ENCODE measurements around the gene ZC3H12D.

The ZC3H12D gene

DNA sequence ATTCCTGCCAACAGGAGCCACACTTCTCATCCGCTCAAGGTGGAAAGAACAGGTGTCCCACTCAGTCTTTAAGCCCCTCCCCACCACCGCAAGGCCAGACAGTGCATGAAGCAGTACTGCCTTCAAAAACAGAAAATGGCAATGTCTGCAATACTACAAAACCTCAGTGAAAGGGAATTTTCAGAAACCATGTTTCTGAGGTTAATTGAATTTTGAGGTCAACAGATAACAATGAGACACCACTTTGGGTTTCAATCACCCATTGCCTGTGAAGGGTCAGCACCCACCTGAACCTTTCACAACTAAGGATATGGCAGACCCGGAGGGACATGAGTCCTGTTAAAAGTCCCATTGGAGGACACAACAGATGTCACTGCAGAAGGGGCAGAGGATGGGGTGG is 13.0 kb downstream of the ZC3H12D start:
- H3K9ac ChIP-seq (ENCODE audit: low read length), result peak overlapping the region; percentile 50; the same call in 1 of the 2 replicates
- H3K27ac ChIP-seq (ENCODE audit: low read depth, low read length, poor library complexity, severe bottlenecking), result peak overlapping the region; percentile 99
- no peaks in the 10 kb centered on the region for H3K9me3 ChIP-seq (ENCODE audit: low read length)
- H3K9me2 ChIP-seq (ENCODE audit: low read depth, low read length), result no peaks in the 10 kb centered on the region
- no peaks in the 10 kb centered on the region for H4K20me1 ChIP-seq (ENCODE audit: insufficient read depth, low read length)
- peaks cover 29% of the 10 kb centered on the region for H3K36me3 ChIP-seq (ENCODE audit: insufficient read depth, low read length)
- no peaks in the 10 kb centered on the region for H3K27me3 ChIP-seq (ENCODE audit: insufficient read depth, low read length)
- H3K79me2 ChIP-seq (ENCODE audit: insufficient read depth, low read length), result no peaks in the 10 kb centered on the region
- H3K4me3 ChIP-seq (ENCODE audit: low read depth, low read length, poor library complexity, severe bottlenecking), result no peak overlapping the region
- no peak for TF ChIP-seq EZH2 (IDR thresholded peaks at IDR 0.05; ENCODE audit: borderline replicate concordance, low read length)
- TF ChIP-seq, protein P1, sequence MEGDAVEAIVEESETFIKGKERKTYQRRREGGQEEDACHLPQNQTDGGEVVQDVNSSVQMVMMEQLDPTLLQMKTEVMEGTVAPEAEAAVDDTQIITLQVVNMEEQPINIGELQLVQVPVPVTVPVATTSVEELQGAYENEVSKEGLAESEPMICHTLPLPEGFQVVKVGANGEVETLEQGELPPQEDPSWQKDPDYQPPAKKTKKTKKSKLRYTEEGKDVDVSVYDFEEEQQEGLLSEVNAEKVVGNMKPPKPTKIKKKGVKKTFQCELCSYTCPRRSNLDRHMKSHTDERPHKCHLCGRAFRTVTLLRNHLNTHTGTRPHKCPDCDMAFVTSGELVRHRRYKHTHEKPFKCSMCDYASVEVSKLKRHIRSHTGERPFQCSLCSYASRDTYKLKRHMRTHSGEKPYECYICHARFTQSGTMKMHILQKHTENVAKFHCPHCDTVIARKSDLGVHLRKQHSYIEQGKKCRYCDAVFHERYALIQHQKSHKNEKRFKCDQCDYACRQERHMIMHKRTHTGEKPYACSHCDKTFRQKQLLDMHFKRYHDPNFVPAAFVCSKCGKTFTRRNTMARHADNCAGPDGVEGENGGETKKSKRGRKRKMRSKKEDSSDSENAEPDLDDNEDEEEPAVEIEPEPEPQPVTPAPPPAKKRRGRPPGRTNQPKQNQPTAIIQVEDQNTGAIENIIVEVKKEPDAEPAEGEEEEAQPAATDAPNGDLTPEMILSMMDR (IDR thresholded peaks at IDR 0.05; ENCODE audit: low read length), result no peak
- H3K4me1 ChIP-seq (ENCODE audit: insufficient read depth, low read length, severe bottlenecking), result peaks cover 100% of the 10 kb centered on the region
- H3F3A ChIP-seq (ENCODE audit: insufficient read depth, low read length), result no peaks in the 10 kb centered on the region
- H2AFZ ChIP-seq (ENCODE audit: low read length), result no peak overlapping the region
- H3K4me2 ChIP-seq (ENCODE audit: low read length), result peak overlapping the region; percentile 71; the same call in 1 of the 2 replicates

DNA sequence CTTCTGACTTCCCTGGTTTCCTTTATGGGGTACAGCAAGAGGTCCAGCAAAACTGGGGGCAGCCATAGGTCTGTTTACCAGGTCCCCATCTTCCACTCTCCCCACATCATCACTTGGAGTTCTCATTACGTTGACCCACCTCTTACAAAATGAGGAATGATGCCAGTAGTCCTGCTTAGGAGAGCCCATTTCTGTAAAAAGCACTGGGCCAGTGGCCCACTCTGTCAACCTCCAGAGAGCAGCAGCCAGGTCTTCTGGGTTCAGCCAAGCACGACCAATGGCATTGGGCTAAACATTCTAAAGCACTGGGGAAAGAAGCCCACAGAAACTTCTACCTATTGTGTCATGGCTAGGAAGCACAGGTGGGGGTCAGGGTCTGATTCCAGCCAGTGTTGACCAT is 13.9 kb downstream of the ZC3H12D start:
- TF ChIP-seq, protein P1 (IDR thresholded peaks at IDR 0.05; ENCODE audit: low read length), result no peak
- TF ChIP-seq EZH2 (IDR thresholded peaks at IDR 0.05; ENCODE audit: borderline replicate concordance, low read length), result no peak
- Histone ChIP-seq H3K4me1 (ENCODE audit: insufficient read depth, low read length, severe bottlenecking) (peaks cover 100% of the 10 kb centered on the region), H4K20me1 (ENCODE audit: insufficient read depth, low read length) (no peaks in the 10 kb centered on the region), H2AFZ (ENCODE audit: low read length) (no peak overlapping the region), H3K27me3 (ENCODE audit: insufficient read depth, low read length) (no peaks in the 10 kb centered on the region), H3K9me2 (ENCODE audit: low read depth, low read length) (no peaks in the 10 kb centered on the region), H3K9me3 (ENCODE audit: low read length) (no peaks in the 10 kb centered on the region), H3K4me2 (ENCODE audit: low read length) (peak overlapping the region; percentile 3; the same call in 1 of the 2 replicates), H3K9ac (ENCODE audit: low read length) (peak overlapping the region; percentile 50; the same call in 1 of the 2 replicates), H3K4me3 (ENCODE audit: low read depth, low read length, poor library complexity, severe bottlenecking) (no peak overlapping the region), H3F3A (ENCODE audit: insufficient read depth, low read length) (no peaks in the 10 kb centered on the region), H3K27ac (ENCODE audit: low read depth, low read length, poor library complexity, severe bottlenecking) (peak overlapping the region; percentile 99), H3K79me2 (ENCODE audit: insufficient read depth, low read length) (no peaks in the 10 kb centered on the region), H3K36me3 (ENCODE audit: insufficient read depth, low read length) (peaks cover 27% of the 10 kb centered on the region; the same call in 1 of the 2 replicates)

DNA sequence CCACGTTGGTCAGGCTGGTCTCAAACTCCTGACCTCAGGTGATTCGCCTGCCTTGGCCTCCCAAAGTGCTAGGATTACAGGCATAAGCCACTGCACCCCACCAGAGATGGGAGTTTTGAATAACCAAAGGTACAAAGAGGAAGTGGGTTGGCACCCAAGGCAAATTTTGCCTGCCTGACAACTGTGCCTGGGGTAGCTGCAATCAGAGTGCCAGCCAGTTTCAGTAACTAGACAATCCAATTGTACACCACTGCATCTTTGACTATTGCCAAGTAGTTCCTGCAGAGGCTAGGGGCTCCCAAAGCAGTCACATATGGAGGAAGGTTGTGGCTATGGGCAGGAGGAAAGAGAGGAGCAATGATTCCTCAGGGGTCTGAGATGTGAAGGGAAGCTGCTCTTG is 16.6 kb downstream of the ZC3H12D start:
- H3K36me3 ChIP-seq (ENCODE audit: insufficient read depth, low read length), result peaks cover 34% of the 10 kb centered on the region; the same call in 1 of the 2 replicates
- H3K27me3 ChIP-seq (ENCODE audit: insufficient read depth, low read length), result no peaks in the 10 kb centered on the region
- peak overlapping the region; percentile 63 for H3K4me2 ChIP-seq (ENCODE audit: low read length)
- no peaks in the 10 kb centered on the region for H3F3A ChIP-seq (ENCODE audit: insufficient read depth, low read length)
- TF ChIP-seq, protein P1 (IDR thresholded peaks at IDR 0.05; ENCODE audit: low read length), result no peak
- no peak for TF ChIP-seq EZH2 (IDR thresholded peaks at IDR 0.05; ENCODE audit: borderline replicate concordance, low read length)
- peak overlapping the region; percentile 40 for H3K4me3 ChIP-seq (ENCODE audit: low read depth, low read length, poor library complexity, severe bottlenecking)
- H3K9me2 ChIP-seq (ENCODE audit: low read depth, low read length), result no peaks in the 10 kb centered on the region
- peak overlapping the region; percentile 74 for H3K9ac ChIP-seq (ENCODE audit: low read length)
- peaks cover 85% of the 10 kb centered on the region for H3K4me1 ChIP-seq (ENCODE audit: insufficient read depth, low read length, severe bottlenecking)
- no peaks in the 10 kb centered on the region for H3K9me3 ChIP-seq (ENCODE audit: low read length)
- H3K27ac ChIP-seq (ENCODE audit: low read depth, low read length, poor library complexity, severe bottlenecking), result peak overlapping the region; percentile 99
- no peak overlapping the region for H2AFZ ChIP-seq (ENCODE audit: low read length)
- H3K79me2 ChIP-seq (ENCODE audit: insufficient read depth, low read length), result no peaks in the 10 kb centered on the region
- no peaks in the 10 kb centered on the region for H4K20me1 ChIP-seq (ENCODE audit: insufficient read depth, low read length)

All from OCI-LY1 (cell line).